ENCODE results near the gene SPINK4.

SPINK4 gene

DNA sequence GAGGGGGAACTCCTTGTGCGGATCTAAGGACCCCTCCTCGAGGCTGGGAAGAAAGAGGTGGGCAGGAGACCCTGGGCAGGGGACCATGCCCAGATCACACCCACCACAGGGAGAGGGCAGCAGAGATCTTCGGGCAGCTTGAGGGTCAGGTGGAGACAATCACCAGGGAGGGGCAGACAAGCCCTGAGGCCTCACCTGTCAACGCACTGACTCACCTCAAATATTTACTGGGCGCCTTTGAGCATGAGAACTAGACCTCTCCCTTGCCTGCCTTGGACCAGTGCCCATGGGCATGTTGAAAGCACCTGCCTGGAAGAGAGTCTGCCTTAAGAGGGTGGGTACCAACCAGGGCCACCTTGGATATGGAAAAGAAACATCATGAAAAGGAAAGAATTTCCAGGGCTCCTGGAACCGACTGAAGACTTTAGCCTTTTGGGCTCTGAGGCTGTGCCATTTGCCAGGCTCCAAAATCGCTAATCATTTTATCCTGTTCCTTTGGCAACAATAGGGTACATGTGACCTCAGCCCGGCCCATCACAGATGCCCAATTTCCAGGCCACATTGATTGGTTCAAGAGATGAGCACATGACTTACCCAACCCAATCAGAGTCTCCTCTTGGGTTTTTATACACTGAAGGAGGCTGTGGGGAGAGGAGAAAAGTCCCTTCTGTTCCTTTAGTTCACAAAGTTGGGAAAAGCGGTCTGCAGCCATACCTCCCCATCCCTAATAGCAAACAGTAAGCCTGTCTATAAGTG, 10.4 kb upstream of the SPINK4 start:
- peak in 1 of 3 donors; percentile 16 for DNase-seq

DNA sequence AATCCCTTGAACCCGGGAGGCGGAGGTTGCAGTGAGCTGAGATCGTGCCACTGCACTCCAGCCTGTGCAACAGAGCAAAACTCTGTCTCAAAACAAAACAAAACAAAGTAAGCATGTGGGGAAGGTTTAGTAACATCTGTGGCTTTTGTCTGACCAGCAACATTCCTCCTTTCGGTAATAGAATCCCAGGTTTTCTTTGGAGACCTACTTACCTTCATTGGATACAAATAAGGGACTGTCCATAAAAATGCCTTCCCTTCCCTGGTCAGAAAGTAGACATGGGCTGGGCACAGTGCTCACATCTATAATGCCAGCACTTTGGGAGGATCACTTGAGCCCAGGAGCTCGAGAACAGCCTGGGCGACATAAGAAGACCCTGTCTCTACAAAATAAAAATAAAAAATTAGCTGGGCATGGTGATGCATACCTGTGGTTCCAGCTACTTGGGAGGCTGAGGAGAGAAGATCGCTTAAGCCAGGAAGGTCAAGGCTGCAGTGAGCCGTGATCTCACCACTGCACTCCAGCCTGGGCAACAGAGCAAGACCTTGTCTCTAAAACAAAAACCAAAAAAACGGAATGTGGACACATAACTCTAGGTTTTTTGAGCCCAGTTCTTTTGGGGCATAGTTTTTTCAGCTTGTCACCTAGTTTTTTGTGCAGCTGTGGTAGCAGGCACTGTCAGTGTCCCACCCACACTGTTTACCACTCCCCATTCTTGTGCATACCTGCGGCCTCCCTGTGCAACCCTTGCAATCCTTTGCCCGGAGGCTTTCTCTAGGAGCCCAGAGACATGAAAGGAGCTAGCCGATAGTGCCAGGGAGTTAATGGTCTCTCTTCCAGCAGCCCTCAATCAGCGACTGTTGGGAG, 9.0 kb upstream of the SPINK4 start:
- peak in 1 of 3 donors; percentile 10 for DNase-seq

DNA sequence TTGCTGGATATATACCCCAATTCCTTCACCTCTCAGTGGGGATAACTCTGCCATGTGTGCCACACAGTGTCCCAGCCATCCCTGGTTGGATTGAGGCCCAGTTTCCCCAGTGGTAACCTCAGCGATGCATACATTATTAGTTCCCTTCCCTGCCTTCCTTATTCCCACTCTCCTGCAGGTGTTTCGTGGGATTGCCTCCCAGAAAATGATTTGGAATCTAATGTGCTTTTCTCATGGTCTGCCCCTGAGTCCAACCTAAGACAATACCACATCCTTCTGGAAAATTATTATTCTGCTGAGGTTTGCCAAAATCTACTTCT, 8.4 kb upstream of the SPINK4 start:
- no peak for DNase-seq

DNA sequence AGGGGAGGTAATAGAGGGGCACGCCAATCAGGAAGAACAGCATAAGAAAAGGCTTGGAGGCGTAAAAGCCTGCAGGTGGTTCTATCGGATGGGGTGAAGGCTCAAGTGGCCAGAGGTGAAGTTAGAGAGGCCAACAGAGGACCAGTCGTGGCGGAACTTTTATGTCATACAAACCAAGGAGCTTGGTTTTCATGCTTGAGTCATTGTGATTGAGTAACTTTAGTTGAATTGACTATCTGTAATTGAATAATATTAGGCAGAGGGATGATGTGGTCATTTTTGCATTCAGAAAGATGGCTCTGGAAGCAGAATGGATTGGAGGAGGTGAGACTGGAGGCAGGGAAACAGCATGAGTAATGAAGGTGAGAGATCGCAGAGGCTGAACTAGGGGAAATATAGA, 7.2 kb upstream of the SPINK4 start:
- no peak for DNase-seq

DNA sequence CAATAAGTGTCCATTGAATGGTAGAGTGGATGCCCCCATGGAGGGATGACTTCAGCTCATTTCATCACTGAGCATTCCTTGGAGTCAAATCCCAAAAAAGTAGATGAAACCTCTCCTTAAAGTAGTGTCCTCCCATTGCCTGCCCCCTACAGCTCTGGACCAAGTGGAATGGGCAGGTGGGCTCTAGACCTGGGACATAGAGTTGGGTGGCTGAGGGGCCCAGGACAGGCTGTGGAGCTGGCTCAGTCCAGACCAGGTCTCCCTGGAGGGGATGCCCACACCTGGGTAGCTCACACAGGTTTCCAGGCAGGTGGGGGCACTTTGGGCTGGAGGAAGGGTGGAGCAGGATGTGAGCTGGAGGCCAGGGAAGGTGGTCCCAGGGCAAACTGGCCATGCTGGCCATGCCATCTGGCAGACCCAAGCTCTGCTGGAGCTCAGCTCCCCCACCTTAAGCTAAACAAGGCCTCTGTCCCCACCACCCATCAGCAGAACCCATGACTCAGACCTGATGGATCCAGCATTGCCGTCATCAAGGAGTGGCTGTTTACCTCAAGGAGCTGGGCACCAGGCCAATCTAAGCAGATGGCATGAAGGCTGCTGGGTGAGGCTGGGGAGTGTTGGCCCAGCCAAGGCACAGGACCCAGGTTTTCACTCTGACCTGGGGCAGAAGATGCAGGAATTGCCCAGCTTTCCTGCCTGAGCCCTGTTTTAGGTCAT, 6.2 kb upstream of the SPINK4 start:
- DNase-seq = no peak

DNA sequence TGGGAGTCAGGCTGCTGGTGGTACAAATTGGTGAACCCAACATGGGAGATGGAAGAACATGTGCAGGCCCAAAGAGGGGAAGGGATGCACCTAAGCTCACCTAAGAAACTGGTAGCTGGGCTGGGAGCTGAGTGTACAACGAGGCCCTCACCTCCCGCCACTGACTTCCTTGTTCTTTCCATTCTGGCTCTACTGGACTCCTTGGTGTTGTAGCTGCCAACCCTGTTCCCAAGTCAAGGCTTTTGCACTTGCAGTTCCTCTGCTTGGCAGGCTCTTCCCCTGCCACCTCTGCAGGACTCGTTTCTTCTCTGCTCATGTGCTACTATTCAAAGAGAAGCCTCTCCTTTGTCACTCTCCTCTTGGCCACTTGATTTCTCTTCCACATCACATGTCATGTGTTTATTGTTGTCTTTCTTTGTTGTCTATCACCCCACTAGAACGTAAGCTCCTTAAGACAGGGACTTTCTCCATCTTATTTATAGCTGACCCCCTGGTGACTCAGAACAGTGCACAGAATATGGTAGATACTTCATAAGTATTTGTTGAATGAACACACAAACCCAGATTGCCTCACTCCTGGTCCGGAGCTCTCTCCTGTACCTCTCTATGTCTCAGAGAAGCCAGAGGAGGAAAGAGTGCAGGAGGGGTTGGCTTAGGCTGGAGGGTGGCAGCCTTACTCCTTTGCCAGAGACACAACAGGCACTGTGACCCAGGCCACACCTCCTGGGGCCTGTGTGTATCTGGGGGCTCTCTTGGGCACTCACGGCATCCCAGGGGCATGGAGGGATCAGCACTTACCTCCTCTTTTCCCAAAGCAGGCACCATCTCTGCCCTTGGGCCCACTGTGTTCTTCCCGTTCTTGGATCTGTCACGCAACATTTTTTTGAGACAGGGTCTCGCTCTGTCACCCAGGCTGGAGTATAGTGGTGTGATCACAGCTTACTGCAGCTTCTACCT, 5.2 kb upstream of the SPINK4 start:
- DNase-seq = no peak

DNA sequence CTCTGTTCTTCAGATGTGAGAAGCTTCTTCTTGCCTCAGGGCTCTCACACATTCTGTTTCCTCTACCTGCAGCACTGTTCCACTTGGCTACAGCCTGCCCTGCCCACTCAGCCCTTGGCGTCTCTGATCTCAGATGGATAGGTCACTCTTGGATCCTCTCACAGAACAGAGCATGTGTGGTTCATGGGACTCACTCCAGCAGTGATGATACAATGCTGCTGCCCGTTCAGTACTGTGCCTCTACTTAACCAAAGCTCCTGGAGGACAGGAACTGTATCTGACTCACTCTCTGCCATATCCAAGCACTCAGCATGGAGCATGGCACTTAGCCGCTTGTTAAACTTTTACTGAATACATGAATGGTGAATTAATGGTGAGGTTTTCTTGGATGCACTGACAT, 3.4 kb upstream of the SPINK4 start:
- no peak for DNase-seq

DNA sequence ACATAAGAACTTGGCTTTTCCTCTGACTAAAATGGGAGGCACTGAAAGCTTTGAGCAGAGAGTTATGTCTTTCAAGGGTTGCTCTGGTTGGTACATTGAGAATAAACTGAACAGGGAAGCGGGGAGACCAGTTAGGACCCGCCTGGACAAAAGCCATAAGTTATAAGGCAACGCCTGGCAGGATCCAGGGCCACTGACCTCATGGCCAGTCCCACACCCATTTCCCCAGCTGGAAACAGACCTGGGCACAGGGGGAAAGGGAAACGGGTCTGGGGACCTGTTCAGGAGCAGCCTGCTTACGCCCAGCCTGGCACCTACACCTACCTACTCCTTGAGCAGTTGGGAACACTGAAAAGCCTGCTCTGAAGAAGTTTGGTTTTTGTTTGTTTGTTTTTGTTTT, 1.3 kb downstream of the SPINK4 start:
- no peak for DNase-seq

DNA sequence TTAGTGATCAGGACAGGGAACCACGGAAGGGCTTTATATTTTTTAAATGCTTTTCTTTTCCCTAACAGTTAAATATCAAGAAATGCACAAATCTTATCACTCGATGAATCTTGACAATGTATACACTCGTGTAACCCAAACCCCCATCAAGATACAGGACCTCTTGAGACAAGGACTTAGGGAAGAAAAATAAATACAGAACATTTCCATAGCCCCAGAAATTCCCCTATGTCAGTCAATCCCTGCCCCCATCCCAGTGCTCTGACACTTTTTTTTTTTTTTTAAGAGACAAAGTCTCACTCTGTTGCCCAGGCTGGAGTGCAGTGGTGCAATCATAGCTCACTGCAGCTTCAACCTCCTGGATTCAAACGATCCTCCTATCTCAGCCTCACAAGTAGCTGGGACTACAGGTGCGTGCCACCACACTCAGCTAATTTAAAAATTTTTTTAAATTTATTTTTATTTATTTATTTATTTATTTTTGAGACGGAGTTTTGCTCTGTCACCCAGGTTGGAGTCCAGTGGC, 2.7 kb downstream of the SPINK4 start:
- no peak for DNase-seq

DNA sequence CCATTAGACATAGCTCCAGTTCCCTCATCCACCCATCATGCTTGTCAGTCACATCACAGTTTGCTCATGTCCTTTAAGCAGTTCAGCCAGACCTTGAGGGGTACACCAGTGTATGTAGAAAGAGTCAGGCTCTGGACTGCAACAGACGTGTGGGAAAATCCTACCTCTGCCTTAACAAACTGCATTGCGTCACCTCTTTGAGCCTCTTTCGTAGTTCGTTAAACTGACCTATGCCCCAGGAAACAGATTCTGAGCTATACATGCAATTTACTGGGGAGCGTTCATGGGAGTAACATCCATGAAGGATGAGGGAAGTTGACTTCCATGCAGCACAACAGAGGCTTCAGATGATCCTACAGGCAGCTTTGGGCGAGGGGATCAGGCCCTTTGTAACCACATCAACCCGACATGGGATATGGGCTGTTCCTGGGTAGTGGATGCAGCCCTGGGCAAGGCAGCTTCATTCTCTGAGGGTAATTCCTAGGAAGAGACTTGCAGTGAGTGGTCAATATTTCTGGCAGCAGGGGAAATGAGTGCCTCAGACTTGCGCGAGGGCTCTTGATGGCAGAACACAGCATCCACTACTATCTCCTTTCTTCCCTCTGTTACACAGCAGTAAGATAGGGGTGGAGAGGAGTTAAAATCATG, 4.3 kb downstream of the SPINK4 start:
- peak in 1 of 3 donors; percentile 59 for DNase-seq

DNA sequence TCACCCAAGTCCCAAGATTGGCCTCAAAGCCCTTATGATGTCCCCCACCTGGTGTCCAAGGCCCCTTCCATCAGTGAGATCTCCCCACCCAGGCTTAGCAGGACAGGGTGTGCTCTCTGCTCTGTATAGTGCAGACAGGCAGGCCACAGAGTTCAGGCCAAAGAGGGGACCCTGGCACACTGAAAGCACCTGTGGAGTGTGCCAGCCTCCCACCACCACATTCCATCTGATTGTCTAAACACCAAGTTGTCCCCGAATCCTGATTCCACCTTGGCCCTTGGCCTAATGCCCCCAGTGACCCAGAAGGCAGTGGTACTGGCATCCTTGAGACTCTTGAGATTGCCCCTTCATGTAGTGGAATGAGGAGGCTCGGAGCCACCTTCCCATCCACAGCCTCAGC, 5.4 kb downstream of the SPINK4 start:
- no peak for DNase-seq

DNA sequence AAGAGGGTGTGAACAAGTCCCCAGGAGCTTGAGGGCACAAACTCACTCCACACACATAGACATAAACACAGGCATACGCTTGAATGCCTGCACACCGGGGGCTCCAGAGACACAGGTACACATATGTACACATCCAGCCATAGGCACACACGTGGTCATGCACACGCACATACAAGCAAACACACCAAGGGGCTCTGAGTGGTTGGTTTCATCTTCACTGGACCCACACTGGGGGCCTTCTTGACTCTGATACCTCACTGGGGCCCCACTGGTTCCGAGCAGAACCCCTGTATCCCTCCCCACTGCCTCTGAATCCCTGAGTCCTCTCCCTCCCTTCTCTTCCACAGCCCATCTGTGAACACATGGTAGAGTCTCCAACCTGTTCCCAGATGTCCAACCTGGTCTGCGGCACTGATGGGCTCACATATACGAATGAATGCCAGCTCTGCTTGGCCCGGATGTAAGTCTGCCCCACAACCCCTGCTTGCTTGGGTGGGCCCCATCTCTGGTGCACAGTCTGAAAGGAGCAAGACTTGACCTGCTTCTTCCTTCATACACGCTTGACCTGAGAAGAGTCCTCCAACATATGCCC, 6.4 kb downstream of the SPINK4 start:
- no peak for DNase-seq

DNA sequence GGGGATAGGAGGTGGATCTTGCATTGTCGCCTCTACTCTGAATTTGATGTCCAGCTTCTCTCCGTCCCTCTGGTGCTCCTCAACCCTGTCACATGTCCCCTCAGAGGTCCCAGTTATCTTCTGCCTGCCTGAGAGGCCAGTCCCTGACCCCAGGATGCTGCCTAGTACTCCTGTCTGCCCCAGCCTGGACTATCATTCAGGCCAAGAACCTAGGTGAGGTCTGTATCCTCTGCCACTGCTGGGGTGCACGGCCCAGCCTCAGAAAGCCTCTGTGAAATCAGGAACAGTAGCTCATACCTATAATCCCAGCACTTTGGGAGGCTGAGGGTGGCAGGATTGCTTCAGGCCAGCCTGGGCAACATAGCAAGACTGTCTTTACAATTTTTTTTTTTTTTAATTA, 8.6 kb downstream of the SPINK4 start:
- no peak for DNase-seq

DNA sequence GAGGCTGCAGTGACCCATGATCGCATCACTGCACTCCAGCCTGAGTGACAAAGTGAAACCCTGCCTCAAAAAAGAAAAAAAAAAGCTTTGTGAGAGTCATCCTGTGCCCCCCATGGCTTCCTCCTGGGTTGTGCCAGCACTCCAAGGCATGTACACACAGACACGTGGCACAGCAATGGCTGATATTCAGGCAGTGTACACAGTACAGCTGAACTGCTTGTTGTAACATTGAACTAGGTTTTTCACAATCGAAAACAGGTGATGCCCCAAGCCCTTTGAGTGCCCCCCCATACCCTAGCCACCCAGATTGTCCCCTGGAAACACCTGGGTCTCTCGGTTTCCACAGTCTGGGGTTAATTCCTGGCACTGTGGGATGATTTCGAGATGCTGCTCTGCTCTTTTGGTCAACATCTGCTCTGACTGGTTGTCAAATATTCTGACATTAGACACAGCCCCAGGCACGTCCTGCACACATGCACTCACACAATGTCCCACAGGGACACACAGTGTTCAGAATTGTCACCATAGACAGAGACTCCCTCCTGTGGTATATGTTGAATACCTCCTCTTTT, 9.2 kb downstream of the SPINK4 start:
- DNase-seq = no peak

DNA sequence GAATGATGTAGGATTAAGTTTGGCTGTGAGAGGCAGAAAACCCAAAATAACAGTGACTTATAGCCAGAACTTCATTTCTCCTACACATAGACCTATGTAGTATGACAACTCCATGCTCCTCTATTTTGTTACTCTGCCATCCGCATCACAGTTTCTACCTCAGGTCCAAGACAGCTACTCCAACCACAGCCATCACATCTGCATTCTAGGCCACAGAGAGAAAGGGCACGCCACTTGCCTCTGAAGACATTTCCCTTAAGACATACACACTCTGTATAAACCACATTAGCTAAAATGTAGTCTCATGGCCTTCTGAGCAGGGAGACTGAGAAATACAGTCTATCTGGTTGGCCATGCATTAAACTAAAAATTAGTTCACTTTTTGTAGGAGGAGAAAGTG, 10.0 kb downstream of the SPINK4 start:
- no peak for DNase-seq

DNA sequence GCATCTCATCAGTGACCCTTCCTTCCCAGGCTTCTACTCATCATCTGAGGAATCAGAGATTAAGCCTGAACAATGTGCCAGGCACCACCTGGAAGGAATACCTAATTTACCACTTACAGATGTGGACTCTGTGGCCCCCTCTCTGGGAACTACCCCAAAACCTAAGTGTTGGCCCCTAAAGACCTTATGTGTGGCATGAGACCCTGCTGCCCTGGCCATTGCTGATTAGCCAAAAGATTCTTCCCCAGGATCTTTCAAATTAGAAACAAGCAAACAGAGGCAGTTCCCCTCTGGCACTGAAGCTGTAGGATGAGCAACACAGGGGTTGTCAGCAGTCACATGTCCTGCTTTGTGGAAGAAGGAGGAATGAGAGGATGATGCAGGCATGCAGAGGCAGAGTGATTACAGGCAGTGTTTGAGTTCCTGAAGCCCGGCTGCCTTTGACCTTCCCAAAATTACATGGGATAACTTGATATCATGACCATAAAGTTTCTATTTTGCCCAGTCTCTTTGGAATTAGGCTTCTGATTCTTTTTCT, 10.6 kb downstream of the SPINK4 start:
- peak; percentile 83 to 86 (median 86) for DNase-seq

DNA sequence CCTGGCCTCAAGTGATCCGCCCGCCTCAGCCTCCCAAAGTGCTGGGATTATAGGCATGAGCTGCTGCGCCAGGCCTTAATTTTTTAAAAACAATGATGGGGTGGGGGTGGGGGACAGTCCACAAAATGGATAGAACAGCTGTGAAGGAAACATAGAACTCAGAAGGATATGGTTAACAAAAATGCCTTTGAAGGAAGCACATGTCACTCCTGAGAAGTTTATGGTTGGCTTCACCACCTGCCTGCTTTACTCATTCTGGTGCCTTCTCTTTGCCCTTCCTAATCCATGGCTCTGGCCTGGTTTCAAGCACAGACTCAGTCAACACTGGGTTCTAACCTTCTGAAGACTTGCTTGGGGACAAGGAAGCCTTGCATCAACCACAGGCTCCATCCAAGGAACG, 14.2 kb downstream of the SPINK4 start:
- DNase-seq = no peak

DNA sequence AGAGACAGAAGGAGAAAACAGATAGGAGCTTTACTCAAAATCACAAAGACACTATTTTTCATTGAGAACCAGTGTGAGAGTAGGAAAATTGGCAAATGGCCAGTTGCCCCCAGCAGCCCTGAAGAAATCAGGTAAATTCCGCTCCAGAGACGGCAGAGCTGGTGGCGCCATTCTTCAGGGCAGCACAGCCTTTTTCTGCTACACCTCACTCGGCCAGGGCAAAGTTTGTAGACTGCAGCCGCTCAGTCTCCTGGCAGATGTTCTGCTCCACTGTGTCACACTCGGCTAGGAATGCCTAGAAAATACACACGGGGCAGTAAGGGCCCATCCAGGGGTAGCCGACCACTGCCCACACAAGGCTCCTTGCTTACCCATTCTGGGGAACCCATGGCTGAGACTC, 15.0 kb downstream of the SPINK4 start:
- no peak for DNase-seq

DNA sequence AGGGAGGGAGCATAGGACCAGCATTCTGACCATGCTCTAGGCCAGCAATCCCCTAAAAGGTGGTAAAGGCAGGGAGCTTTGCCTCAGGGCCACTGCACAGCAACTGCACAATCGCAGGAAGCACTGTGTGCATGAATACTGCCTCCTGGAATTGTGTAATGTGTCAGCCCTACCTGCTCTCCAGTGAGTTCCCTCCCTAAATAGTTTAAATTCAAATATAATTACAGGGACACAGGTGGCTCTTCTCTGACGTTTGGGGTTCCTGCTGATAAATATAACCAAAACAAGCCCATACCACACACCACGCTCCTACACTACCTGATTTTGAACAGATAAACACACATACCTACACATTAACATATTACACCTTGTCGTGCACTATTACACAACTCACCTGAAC, 15.5 kb downstream of the SPINK4 start:
- DNase-seq = no peak

DNA sequence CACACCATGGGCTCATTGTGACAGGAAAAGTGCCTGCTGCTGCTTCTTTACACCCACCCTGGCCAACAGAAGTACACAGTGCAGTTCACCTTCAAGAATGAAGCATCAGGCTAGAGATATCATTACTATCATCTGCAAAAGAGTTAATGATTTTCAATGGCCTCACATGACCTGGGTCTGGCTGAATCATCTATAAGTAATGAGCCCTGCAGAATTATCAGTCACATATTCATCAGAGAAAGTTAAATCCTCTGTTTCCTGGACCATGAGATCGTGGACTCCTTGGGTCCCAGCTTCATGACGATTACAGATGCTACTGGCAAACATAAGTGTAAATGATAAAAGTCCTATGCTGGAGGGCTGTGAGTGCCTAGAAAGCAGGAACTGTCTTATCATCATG, 16.3 kb downstream of the SPINK4 start:
- no peak for DNase-seq

DNA sequence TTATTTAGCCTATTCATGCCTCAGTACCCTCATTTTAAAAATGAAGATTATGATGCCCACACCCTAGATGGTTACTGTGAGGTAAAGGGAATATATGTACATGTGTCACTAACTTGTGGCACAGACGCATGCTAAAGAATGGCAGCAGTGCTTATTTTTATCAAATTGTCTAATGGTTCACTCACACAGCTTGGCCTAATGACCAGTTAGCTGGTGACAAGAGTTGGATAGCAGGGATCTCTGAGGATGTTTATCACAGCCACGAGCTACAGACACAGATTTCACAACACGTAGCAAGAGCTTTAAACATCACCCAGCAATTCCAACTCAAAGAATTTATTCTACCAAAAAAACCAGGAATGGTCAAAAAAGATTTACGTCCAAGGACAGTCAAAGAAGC, 17.3 kb downstream of the SPINK4 start:
- DNase-seq = no peak
